Esophagus squamous epithelium (tissue), 5 donors: Measurements from ENCODE around the gene PYGB. TPM values are rescaled to one million over a fixed set of nuclear protein-coding genes. Genes with fewer than 3 reads are reported as not detected.
"Not testable (repeated sequence)": the region's sequence is repeated elsewhere in the genome, so short reads cannot be mapped to it uniquely, and the experiment has no call there.

Source experiments
- DNase-seq: peaks from one replicate; lab custom pipeline; 2025; lab: John Stamatoyannopoulos, UW
- H3K27ac ChIP-seq, 4 donors: fragments of 200-600 bp; sonication (generic); one replicate each; pipeline ENCODE4 v1.5.1; 2016 to 2019; ENCODE audit warnings: mild to moderate bottlenecking in 1 of 4
- H3K27me3 ChIP-seq, 4 donors: fragments of 200-600 bp; sonication (generic); 1 replicate in 3 of 4; 2 replicates in 1 of 4; pipeline versions ENCODE4 v1.5.1 to v1.6.0; 2017 to 2021; ENCODE audit warnings: antibody characterized with exemption in 1 of 4
- H3K36me3 ChIP-seq, 3 donors: fragments of 200-600 bp; sonication (generic); one replicate each; pipeline ENCODE4 v1.5.1; 2016 to 2019
- H3K4me1 ChIP-seq, 3 donors: fragments of 200-600 bp; sonication (generic); one replicate each; pipeline ENCODE4 v1.5.1; 2017 to 2019
- H3K4me3 ChIP-seq, 4 donors: fragments of 200-600 bp; sonication (generic); 1 replicate in 3 of 4; 2 replicates in 1 of 4; pipeline ENCODE4 v1.5.1; 2016 to 2019; ENCODE audit warnings: mild to moderate bottlenecking in 2 of 4, moderate library complexity in 1 of 4
- H3K9me3 ChIP-seq, 3 donors: fragments of 200-600 bp; sonication (generic); one replicate each; pipeline ENCODE4 v1.5.1; 2016 to 2019
- CTCF ChIP-seq, 6 experiments: fragments of 450-650 bp in 4 of 6; fragments of 200-600 bp in 2 of 6; sonication (generic) in 2 of 6; IDR thresholded peaks; one replicate each; pipeline ENCODE4 v1.5.1; 2016 to 2019; ENCODE audit warnings: antibody characterized with exemption in 6 of 6, mild to moderate bottlenecking in 4 of 6, moderate library complexity in 4 of 6
- POLR2A ChIP-seq, 4 donors: fragments of 450-650 bp; IDR thresholded peaks; one replicate each; pipeline ENCODE4 v1.6.1; 2017; ENCODE audit warnings: antibody characterized with exemption in 4 of 4, mild to moderate bottlenecking in 4 of 4, moderate library complexity in 3 of 4
- WGBS, 2 donors: methylation state at CpG; one replicate each; pipeline ENCODE4 v1.1.5; 2018; 5-methylcytosine and 5-hydroxymethylcytosine counted together
- intact Hi-C: fragments of 100-400 bp; cut with DNase I; formaldehyde crosslinking; loops from one replicate; pipeline ENCODE4 v1.15.0; 2022
- total RNA-seq, 4 donors: library from RNA; depleted of rRNA; stranded (reverse); fragments of >200 nt; gene quantifications; one replicate each; pipeline ENCODE4 v1.1.0, GENCODE V29; 2016
- donor health status: DM: yes; HTN: yes; CAD: no.

PYGB gene
- total RNA-seq, 4 donors from 2014 or later = 70.8 to 127 (median 95.6) TPM

GRCh38 chr20:25237610-25238318 lies 10.1 kb upstream of the PYGB start:
- WGBS, 2 donors = 16 to 18% methylated on average over 10 of the region's 10 CpGs
- Histone ChIP-seq H3K4me1 (peaks cover 32 to 72% (median 40%) of the 10 kb centered on the region in 3 donors), H3K4me3 (no peak overlapping the region), H3K36me3 (no peaks in the 10 kb centered on the region), H3K9me3 (no peaks in the 10 kb centered on the region), H3K27ac (peak overlapping the region; percentile 81 to 92 (median 90)), H3K27me3 (no peaks in the 10 kb centered on the region)
- intact Hi-C loops = no loop called here
- TF ChIP-seq POLR2A (IDR thresholded peaks at IDR 0.05) = no peak
- no peak for TF ChIP-seq CTCF (IDR thresholded peaks at IDR 0.05)
- peak; percentile 12 for DNase-seq

GRCh38 chr20:25238319-25239037 lies 9.4 kb upstream of the PYGB start:
- intact Hi-C loops = no loop called here
- WGBS, 2 donors = 66 to 77% methylated on average over 5 to 9 of the region's 12 CpGs
- Histone ChIP-seq H3K36me3 (no peaks in the 10 kb centered on the region), H3K4me1 (peaks cover 28 to 65% (median 33%) of the 10 kb centered on the region in 3 donors), H3K4me3 (no peak overlapping the region), H3K27me3 (no peaks in the 10 kb centered on the region), H3K27ac (peak overlapping the region; percentile 81 to 92 (median 90)), H3K9me3 (no peaks in the 10 kb centered on the region)
- no peak for TF ChIP-seq POLR2A (IDR thresholded peaks at IDR 0.05)
- no peak for TF ChIP-seq CTCF (IDR thresholded peaks at IDR 0.05)
- DNase-seq = no peak

GRCh38 chr20:25239387-25240370 lies 8.2 kb upstream of the PYGB start:
- TF ChIP-seq CTCF (IDR thresholded peaks at IDR 0.05) (no peak), POLR2A (IDR thresholded peaks at IDR 0.05) (no peak)
- no peaks in the 10 kb centered on the region for H3K9me3 ChIP-seq
- no peak overlapping the region for H3K4me3 ChIP-seq
- 88 to 100% methylated on average over 1 to 4 of the region's 19 CpGs for WGBS, 2 donors
- no peaks in the 10 kb centered on the region for H3K36me3 ChIP-seq
- H3K4me1 ChIP-seq = peaks cover 21 to 53% (median 28%) of the 10 kb centered on the region in 3 donors
- DNase-seq = no peak
- intact Hi-C loops = no loop called here
- peak overlapping the region in 1 of 4 donors; percentile 17 for H3K27ac ChIP-seq
- no peaks in the 10 kb centered on the region for H3K27me3 ChIP-seq

GRCh38 chr20:25240851-25241658 lies 6.8 kb upstream of the PYGB start:
- WGBS, 2 donors = 51 to 83% methylated on average over 9 of the region's 9 CpGs
- H3K36me3 ChIP-seq, intact Hi-C loops, H3K27ac ChIP-seq, H3K4me3 ChIP-seq, H3K27me3 ChIP-seq, DNase-seq, H3K9me3 ChIP-seq: not testable (repeated sequence)
- H3K4me1 ChIP-seq = peaks cover 21 to 40% (median 28%) of the 10 kb centered on the region in 3 donors

- not testable (repeated sequence) for DNase-seq
Observed at GRCh38 chr20:25241659-25241955, 6.3 kb upstream of the PYGB start.

More at GRCh38 chr20:25241659-25241955, 6.3 kb upstream of the PYGB start:
- H3K9me3 ChIP-seq, H3K36me3 ChIP-seq, H3K27ac ChIP-seq, intact Hi-C loops, H3K27me3 ChIP-seq, H3K4me3 ChIP-seq: not testable (repeated sequence)
- WGBS, 2 donors = 40 to 50% methylated on average over 3 to 4 of the region's 4 CpGs
- peaks cover 22 to 40% (median 24%) of the 10 kb centered on the region in 3 donors for H3K4me1 ChIP-seq
